GM12873 (cell line): ENCODE measurements around the gene SNX10.

Experiments
- CTCF ChIP-seq: IDR thresholded peaks from 2 replicates; pipeline ENCODE4 v1.5.1; 2012; ENCODE audit warnings: low read depth, mild to moderate bottlenecking, moderate library complexity, low read length, control low read depth; ENCODE audit not compliant: insufficient read depth; ENCODE audit errors: missing control alignments

The SNX10 gene

GRCh38 chr7:26397796-26398426, 106.2 kb downstream of the SNX10 start:
- no peak for TF ChIP-seq CTCF

GRCh38 chr7:26398427-26398755, 106.7 kb downstream of the SNX10 start:
- TF ChIP-seq CTCF = no peak

- no peak for TF ChIP-seq CTCF
These were observed 107.3 kb downstream of the SNX10 start for GRCh38 chr7:26398756-26399509.

GRCh38 chr7:26399736-26400135, 108.1 kb downstream of the SNX10 start:
- no peak for TF ChIP-seq CTCF

GRCh38 chr7:26403640-26404039, 112.0 kb downstream of the SNX10 start:
- no peak for TF ChIP-seq CTCF

- TF ChIP-seq CTCF = no peak
These were observed 112.7 kb downstream of the SNX10 start for GRCh38 chr7:26404189-26404996.

GRCh38 chr7:26406433-26406832, 114.8 kb downstream of the SNX10 start:
- TF ChIP-seq CTCF = no peak
